ENCODE data around the gene PCGF3. TPM values are rescaled to one million over a fixed set of nuclear protein-coding genes. Genes with fewer than 3 reads are reported as not detected.

Gene PCGF3
- total and polyA plus RNA-seq, 10 of the 15 experiments (the other 5 are each of a cell fraction or from before 2014, with no cell fraction given), result 2.2 to 43.8 (median 15.9) TPM

GRCh38 chr4:764405-765169 lies 59.0 kb downstream of the PCGF3 start (continued):
- TF ChIP-seq ZBTB33 (IDR thresholded peaks at IDR 0.05) (no peak), MTA3 (IDR thresholded peaks at IDR 0.05; ENCODE audit: borderline replicate concordance, low read length) (no peak), SIN3A (IDR thresholded peaks at IDR 0.05; ENCODE audit: low read depth, low read length) (no peak), NR2C2 (IDR thresholded peaks at IDR 0.05; ENCODE audit: borderline replicate concordance, control insufficient read depth, insufficient read length, low read depth) (no peak), CBX3 (IDR thresholded peaks at IDR 0.05; ENCODE audit: borderline replicate concordance, low read depth) (no peak), EGR1 (IDR thresholded peaks at IDR 0.05; ENCODE audit: borderline replicate concordance in 1 of 2, low read depth in 2 of 2, low read length in 2 of 2) (no peak), POLR2AphosphoS2 (IDR thresholded peaks at IDR 0.05; ENCODE audit: low read depth, low read length) (peak; percentile 50; the same call in 1 of the 2 replicates), ZZZ3 (IDR thresholded peaks at IDR 0.05; ENCODE audit: control insufficient read depth, insufficient read length, low read depth) (no peak), EED (IDR thresholded peaks at IDR 0.05; ENCODE audit: low read depth) (no peak), POU2F2 (IDR thresholded peaks at IDR 0.05; ENCODE audit: borderline replicate concordance, low read depth, low read length) (no peak), ZBED1 (IDR thresholded peaks at IDR 0.05; ENCODE audit: borderline replicate concordance) (0 out of 2 replicates have a peak, but pooled peaks have one; percentile 36), SMAD1 (IDR thresholded peaks at IDR 0.05; ENCODE audit: low read depth, partially characterized antibody) (no peak), BCL3 (IDR thresholded peaks at IDR 0.05; ENCODE audit: borderline replicate concordance, insufficient read depth, low read depth, low read length, poor library complexity, severe bottlenecking) (no peak), HDGF (IDR thresholded peaks at IDR 0.05) (no peak), NFYB (IDR thresholded peaks at IDR 0.05; ENCODE audit: insufficient read depth, low read depth, low read length) (no peak)

Measured in GM12878 (cell line).